Stimulated activated CD8-positive, alpha-beta memory T cell treated with anti-CD3 and anti-CD28 coated beads, Interleukin-7, amount 100 ng/mL, for 1 hour (primary cell): ENCODE data around the gene EML3.
"Not testable (repeated sequence)": the region's sequence is repeated elsewhere in the genome, so short reads cannot be mapped to it uniquely, and the experiment has no call there.

ENCODE experiments used
- DNase-seq, 2 donors: peaks; one replicate each; pipeline ENCODE4 v3.0.0-alpha.2; 2020; ENCODE audit warnings: low read depth in 2 of 2

Gene EML3

DNA sequence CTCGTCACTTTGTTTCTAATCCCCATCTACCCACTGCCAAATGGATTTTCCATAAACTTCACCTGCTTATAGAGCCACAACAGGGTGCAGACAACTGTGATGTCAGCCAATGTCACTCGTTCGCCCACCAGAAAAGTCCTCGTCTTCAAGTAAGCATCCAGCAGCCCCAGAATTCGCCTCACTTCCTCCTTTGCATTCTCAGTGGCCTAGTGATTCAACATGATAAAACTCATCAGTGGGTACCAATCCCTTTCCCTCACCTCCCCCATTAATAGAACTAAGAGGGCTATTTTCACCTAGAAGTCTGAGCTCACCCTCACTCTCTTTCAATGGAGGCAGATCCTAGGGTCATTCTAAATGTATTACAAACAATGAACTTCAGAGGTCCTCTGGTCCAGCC is 41.7 kb downstream of the EML3 start:
- not testable (repeated sequence) for DNase-seq

DNA sequence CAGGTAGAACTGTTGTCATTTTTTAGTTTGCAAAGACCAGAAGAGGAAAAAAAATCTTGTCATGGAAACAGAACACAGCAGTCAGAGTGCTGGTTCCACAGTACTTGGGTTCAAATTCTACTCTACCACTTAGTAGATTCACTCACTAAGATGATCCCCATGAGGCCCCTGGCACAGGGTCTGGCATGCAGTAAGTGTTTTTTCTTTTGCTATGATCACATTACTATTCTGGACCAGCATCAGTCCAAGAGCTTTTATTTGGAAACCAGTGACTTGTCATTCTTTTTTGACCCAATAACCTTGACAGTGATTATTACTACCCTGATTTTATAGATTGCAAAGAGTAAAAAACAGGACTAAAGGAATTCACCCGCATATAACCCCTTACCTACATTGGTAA is 43.0 kb downstream of the EML3 start:
- no peak for DNase-seq

- no peak for DNase-seq
Measured at GRCh38 chr11:62567018-62567633, 45.4 kb downstream of the EML3 start.

DNA sequence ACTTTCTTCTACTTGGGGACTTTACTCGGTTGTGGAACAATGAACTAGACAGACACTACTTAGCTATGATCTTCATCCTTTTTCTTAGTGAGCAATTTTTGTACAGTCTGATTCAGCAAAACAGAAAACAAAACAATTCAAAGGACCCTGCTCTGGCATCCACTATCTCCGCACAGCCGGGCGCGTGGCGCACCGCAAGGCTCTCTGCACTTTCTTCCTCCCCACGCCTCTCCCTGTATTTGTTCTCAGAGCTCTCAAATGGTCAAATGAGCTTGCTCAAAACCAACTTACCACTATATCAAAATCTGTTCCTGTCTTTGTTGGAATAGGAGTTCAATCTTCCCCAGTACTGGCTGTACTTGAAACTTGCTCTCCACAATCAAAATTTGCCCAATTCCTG is 46.3 kb downstream of the EML3 start:
- no peak for DNase-seq

- no peak for DNase-seq
Measured at GRCh38 chr11:62565100-62565802, 47.3 kb downstream of the EML3 start.

GRCh38 chr11:62561677-62562230 is 50.8 kb downstream of the EML3 start:
- not testable (repeated sequence) for DNase-seq

DNA sequence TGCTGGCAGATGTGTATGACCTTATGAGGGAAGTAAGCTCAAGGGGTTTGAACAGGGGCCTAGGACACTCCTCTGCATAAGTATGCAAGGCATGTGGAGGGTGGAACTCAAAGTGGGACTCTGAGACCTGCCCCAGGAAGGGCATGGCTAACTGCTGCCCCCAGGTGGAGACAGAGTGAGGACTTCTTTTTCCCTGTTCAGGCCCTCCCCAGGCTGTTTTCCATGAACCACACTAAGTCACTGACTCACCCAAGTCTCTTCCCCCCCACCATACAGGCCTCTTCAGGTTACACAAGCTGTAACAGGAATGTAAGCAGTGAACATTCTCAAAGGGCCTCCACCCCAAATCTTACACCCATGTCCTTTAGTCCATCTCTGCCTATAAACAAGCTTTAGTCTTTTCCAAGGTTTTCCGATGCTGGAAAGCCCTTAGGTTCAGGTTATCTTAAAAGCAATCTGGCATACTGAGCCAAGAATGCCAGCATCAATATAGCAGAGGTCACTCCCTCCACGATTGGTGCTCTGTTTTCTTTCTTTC is 51.9 kb downstream of the EML3 start:
- DNase-seq = peak; percentile 60 to 73

DNA sequence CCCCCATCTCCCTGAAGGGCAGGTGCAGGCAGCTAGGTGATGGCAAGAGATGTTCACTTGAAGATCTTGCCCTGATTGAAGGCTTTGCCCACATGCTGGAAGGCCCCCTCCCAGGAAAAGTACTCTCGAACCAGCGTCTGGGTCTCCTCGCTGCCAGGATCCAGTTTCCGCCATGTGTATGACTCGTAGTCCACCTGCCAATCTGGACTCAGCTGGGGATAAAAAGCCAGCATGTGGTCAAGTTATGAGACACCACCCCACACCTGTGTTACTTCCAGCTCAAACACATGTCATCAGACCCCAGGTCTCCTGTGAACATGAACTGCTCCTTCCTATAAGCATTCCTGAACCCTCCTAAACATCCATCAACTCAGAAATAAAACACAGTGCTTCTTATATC is 52.9 kb downstream of the EML3 start:
- DNase-seq = not testable (repeated sequence)

DNA sequence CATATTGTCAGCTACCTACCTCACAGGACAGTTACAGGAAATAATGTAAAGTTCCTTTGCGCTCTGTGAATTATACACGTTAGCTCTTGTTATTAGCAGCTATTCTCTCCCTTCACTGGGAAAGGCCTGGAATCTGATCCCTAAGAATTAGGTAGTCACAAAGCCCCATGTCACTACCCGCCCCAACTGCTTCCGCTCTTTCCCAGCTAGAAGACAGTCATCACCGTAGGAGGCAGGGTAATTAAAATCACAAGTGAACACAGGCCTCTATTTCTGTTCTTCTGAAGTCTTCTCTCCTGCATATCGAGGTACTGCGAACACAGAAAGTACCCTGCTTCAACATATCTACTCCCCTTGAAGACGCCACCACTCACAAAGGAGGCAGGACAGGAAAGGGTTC is 53.4 kb downstream of the EML3 start:
- no peak for DNase-seq

GRCh38 chr11:62558669-62559068 is 53.9 kb downstream of the EML3 start:
- DNase-seq = no peak

DNA sequence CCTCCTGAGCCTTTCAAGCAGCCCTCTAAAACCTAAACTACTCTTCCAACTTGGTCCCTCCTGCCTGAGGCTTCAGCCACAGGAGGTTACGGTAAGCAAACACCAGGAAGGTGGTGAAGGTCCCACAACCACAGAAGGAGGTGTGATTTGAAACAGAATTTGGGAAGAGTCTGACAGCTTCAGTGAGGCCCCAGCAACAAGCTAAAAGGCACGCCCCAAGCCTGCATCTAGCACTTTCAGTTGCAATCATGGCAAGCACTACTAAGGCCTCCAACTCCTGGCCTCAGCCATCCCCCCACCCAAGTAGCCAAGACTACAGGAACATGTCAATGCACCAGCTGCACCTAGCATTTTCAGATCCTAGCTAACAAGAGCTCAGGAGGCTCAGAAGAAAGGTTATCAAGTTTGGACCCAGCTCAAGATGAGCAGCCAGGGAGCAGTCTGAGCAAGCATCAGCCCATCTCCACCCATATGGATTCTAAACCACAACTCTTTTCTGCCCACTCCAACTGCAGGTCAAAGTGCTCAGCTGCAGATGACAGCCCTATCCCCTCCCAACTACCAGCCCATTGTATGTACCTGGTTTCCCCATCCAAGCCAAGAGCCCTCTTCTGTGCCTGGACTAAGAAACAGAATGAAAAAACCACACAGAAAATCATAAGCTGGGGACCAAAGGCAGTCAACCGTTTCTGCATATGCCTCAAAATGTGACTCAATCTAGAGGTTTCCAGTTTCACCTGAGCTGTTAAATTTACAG is 55.5 kb downstream of the EML3 start:
- DNase-seq = no peak

GRCh38 chr11:62556108-62556874 is 56.3 kb downstream of the EML3 start:
- DNase-seq = peak; percentile 56 to 59

DNA sequence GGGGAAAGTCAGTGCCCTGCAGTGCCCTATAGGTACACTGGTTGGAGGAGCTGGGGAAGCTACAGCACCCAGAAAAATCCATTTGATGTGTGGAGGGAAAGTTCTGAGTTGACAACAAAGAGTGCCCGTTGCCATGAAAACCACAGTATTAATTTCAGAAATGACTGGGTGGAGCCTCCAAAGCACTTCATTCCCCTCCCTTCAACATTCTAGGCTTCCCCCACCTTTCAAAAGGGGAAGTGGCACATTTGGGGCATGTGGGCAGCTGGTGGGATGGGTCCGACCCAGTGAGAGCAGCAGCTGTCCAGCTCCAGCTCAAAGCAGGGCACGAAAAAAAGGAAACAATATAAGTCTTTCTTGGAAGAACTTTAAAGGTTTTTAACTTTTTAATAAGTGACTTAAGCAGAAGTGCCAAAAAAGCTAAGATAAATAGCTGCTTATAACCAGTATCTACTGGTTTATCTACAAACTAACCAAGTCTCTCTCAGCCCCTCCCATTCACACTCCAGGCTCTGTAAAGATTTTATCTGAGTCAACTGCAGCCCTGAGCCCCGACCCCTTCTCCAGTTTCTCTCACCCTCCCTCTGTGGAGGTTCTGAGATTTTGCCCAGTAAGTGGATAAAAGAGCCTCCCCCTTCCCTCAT is 57.0 kb downstream of the EML3 start:
- no peak for DNase-seq

- no peak for DNase-seq
Measured at GRCh38 chr11:62554387-62555167, 58.0 kb downstream of the EML3 start.

GRCh38 chr11:62553839-62554361 is 58.7 kb downstream of the EML3 start:
- no peak for DNase-seq

- no peak for DNase-seq
Measured at GRCh38 chr11:62553080-62553838, 59.3 kb downstream of the EML3 start.

- no peak for DNase-seq
Measured at GRCh38 chr11:62552485-62553079, 60.0 kb downstream of the EML3 start.
